ENCODE data around the gene NAXD. TPM values are rescaled to one million over a fixed set of nuclear protein-coding genes. Genes with fewer than 3 reads are reported as not detected.

NAXD gene
- total and polyA plus RNA-seq, 2 experiments from 2014 or later, result 16.9 to 18.5 TPM

- TF ChIP-seq EZH2phosphoT487 (IDR thresholded peaks at IDR 0.05; ENCODE audit: unreplicated experiment) (no peak), EZH2 (IDR thresholded peaks at IDR 0.05; ENCODE audit: low read depth, unreplicated experiment) (no peak), JUNB (IDR thresholded peaks at IDR 0.05; ENCODE audit: unreplicated experiment) (no peak), NANOG (IDR thresholded peaks at IDR 0.05; ENCODE audit: borderline replicate concordance) (no peak), STAT1 (IDR thresholded peaks at IDR 0.05; ENCODE audit: unreplicated experiment) (no peak)
These were observed 25.3 kb downstream of the NAXD start (continued) for GRCh38 chr13:110640591-110641029.

- Histone ChIP-seq H4K20me1 (replicated peaks; ENCODE audit: insufficient read depth) (peaks cover 13% of the 10 kb centered on the region), H3K4me3 (no peak overlapping the region), H3K27me3 (ENCODE audit: insufficient read depth) (no peaks in the 10 kb centered on the region), H3K27ac (ENCODE audit: low read depth) (no peak overlapping the region), H3K9me2 (ENCODE audit: insufficient read depth) (no peaks in the 10 kb centered on the region), H3K79me2 (replicated peaks; ENCODE audit: insufficient read depth) (no peaks in the 10 kb centered on the region), H3K36me3 (ENCODE audit: insufficient read depth) (peaks cover 7% of the 10 kb centered on the region; the same call in 1 of the 2 replicates), H2AFZ (no peak overlapping the region), H3K4me1 (ENCODE audit: insufficient read depth) (peaks cover 6% of the 10 kb centered on the region), H3F3A (replicated peaks; ENCODE audit: low read depth) (peaks cover 10% of the 10 kb centered on the region), H3K4me2 (no peak overlapping the region)
- Mint-ChIP-seq H3K9me3 (no peaks in the 10 kb centered on the region; the same call in 2 of the 3 replicates), H3K36me3 (ENCODE audit: low read depth) (peaks cover 59% of the 10 kb centered on the region), H3K4me3 (no peak overlapping the region), H3K27me3 (ENCODE audit: insufficient read depth, low read depth, poor library complexity) (peaks cover 5% of the 10 kb centered on the region), H3K4me1 (peaks cover 5% of the 10 kb centered on the region), H3K27ac (no peak overlapping the region)
- ATAC-seq (no peak), DNase-seq (ENCODE audit: low spot score) (no peak)
- TF ChIP-seq, protein P1, sequence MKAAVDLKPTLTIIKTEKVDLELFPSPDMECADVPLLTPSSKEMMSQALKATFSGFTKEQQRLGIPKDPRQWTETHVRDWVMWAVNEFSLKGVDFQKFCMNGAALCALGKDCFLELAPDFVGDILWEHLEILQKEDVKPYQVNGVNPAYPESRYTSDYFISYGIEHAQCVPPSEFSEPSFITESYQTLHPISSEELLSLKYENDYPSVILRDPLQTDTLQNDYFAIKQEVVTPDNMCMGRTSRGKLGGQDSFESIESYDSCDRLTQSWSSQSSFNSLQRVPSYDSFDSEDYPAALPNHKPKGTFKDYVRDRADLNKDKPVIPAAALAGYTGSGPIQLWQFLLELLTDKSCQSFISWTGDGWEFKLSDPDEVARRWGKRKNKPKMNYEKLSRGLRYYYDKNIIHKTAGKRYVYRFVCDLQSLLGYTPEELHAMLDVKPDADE (IDR thresholded peaks at IDR 0.05), result no peak
- TF ChIP-seq POLR2AphosphoS5 (IDR thresholded peaks at IDR 0.05; ENCODE audit: low read depth), result no peak
- TF ChIP-seq, protein P2, sequence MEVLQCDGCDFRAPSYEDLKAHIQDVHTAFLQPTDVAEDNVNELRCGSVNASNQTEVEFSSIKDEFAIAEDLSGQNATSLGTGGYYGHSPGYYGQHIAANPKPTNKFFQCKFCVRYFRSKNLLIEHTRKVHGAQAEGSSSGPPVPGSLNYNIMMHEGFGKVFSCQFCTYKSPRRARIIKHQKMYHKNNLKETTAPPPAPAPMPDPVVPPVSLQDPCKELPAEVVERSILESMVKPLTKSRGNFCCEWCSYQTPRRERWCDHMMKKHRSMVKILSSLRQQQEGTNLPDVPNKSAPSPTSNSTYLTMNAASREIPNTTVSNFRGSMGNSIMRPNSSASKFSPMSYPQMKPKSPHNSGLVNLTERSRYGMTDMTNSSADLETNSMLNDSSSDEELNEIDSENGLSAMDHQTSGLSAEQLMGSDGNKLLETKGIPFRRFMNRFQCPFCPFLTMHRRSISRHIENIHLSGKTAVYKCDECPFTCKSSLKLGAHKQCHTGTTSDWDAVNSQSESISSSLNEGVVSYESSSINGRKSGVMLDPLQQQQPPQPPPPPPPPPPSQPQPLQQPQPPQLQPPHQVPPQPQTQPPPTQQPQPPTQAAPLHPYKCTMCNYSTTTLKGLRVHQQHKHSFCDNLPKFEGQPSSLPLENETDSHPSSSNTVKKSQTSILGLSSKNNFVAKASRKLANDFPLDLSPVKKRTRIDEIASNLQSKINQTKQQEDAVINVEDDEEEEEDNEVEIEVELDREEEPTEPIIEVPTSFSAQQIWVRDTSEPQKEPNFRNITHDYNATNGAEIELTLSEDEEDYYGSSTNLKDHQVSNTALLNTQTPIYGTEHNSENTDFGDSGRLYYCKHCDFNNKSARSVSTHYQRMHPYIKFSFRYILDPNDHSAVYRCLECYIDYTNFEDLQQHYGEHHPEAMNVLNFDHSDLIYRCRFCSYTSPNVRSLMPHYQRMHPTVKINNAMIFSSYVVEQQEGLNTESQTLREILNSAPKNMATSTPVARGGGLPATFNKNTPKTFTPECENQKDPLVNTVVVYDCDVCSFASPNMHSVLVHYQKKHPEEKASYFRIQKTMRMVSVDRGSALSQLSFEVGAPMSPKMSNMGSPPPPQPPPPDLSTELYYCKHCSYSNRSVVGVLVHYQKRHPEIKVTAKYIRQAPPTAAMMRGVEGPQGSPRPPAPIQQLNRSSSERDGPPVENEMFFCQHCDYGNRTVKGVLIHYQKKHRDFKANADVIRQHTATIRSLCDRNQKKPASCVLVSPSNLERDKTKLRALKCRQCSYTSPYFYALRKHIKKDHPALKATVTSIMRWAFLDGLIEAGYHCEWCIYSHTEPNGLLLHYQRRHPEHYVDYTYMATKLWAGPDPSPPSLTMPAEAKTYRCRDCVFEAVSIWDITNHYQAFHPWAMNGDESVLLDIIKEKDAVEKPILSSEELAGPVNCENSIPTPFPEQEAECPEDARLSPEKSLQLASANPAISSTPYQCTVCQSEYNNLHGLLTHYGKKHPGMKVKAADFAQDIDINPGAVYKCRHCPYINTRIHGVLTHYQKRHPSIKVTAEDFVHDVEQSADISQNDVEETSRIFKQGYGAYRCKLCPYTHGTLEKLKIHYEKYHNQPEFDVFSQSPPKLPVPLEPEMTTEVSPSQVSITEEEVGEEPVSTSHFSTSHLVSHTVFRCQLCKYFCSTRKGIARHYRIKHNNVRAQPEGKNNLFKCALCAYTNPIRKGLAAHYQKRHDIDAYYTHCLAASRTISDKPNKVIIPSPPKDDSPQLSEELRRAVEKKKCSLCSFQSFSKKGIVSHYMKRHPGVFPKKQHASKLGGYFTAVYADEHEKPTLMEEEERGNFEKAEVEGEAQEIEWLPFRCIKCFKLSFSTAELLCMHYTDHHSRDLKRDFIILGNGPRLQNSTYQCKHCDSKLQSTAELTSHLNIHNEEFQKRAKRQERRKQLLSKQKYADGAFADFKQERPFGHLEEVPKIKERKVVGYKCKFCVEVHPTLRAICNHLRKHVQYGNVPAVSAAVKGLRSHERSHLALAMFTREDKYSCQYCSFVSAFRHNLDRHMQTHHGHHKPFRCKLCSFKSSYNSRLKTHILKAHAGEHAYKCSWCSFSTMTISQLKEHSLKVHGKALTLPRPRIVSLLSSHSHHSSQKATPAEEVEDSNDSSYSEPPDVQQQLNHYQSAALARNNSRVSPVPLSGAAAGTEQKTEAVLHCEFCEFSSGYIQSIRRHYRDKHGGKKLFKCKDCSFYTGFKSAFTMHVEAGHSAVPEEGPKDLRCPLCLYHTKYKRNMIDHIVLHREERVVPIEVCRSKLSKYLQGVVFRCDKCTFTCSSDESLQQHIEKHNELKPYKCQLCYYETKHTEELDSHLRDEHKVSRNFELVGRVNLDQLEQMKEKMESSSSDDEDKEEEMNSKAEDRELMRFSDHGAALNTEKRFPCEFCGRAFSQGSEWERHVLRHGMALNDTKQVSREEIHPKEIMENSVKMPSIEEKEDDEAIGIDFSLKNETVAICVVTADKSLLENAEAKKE (CRISPR knock-in tag; IDR thresholded peaks at IDR 0.05), result no peak
- no peak for TF ChIP-seq JUNB (IDR thresholded peaks at IDR 0.05; ENCODE audit: unreplicated experiment)
- no peak for TF ChIP-seq EZH2phosphoT487 (IDR thresholded peaks at IDR 0.05; ENCODE audit: unreplicated experiment)
- TF ChIP-seq NANOG (IDR thresholded peaks at IDR 0.05; ENCODE audit: borderline replicate concordance), result no peak
- no peak for TF ChIP-seq ZNF331 (CRISPR knock-in tag; IDR thresholded peaks at IDR 0.05; ENCODE audit: low read depth)
- no peak for TF ChIP-seq CREB1 (CRISPR knock-in tag; IDR thresholded peaks at IDR 0.05; ENCODE audit: low read depth)
- no peak for TF ChIP-seq EZH2 (IDR thresholded peaks at IDR 0.05; ENCODE audit: low read depth, unreplicated experiment)
- TF ChIP-seq, protein P3, sequence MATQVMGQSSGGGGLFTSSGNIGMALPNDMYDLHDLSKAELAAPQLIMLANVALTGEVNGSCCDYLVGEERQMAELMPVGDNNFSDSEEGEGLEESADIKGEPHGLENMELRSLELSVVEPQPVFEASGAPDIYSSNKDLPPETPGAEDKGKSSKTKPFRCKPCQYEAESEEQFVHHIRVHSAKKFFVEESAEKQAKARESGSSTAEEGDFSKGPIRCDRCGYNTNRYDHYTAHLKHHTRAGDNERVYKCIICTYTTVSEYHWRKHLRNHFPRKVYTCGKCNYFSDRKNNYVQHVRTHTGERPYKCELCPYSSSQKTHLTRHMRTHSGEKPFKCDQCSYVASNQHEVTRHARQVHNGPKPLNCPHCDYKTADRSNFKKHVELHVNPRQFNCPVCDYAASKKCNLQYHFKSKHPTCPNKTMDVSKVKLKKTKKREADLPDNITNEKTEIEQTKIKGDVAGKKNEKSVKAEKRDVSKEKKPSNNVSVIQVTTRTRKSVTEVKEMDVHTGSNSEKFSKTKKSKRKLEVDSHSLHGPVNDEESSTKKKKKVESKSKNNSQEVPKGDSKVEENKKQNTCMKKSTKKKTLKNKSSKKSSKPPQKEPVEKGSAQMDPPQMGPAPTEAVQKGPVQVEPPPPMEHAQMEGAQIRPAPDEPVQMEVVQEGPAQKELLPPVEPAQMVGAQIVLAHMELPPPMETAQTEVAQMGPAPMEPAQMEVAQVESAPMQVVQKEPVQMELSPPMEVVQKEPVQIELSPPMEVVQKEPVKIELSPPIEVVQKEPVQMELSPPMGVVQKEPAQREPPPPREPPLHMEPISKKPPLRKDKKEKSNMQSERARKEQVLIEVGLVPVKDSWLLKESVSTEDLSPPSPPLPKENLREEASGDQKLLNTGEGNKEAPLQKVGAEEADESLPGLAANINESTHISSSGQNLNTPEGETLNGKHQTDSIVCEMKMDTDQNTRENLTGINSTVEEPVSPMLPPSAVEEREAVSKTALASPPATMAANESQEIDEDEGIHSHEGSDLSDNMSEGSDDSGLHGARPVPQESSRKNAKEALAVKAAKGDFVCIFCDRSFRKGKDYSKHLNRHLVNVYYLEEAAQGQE (IDR thresholded peaks at IDR 0.05; ENCODE audit: unreplicated experiment), result no peak
- TF ChIP-seq ZNF114 (CRISPR knock-in tag; IDR thresholded peaks at IDR 0.05), result no peak
These were observed 26.0 kb downstream of the NAXD start for GRCh38 chr13:110641055-110642015.

All from GM23338 (cell line).